ENCODE data around the gene HARS1. TPM values are rescaled to one million over a fixed set of nuclear protein-coding genes. Genes with fewer than 3 reads are reported as not detected.

HARS1 gene
- total and polyA plus RNA-seq, 3 donors from 2014 or later: 58.7 to 73.4 (median 63.9) TPM

DNA sequence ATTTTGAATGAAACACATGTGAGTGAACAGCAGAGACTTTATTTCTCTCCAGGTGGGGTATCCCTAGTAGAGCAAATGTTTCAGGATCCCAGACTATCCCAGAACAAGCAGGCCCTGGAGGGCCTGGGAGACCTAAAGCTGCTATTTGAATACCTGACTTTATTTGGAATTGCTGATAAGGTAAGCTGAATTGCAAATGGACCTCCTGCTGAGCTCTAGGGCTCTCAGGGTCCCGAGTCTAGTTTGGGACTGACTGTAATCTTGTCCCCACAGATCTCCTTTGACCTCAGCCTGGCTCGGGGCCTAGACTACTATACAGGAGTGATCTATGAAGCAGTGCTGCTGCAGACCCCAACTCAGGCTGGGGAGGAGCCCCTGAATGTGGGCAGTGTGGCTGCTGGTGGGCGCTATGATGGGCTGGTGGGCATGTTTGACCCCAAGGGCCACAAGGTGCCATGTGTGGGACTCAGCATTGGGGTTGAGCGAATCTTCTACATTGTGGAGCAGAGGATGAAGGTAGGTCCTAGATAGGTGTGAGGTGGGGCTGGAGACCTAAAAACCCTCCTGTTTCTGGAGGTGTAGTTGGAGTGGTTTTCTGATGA lies 5.8 kb upstream of the HARS1 start:
- Histone ChIP-seq H3K27me3 (no peaks in the 10 kb centered on the region), H3K4me3 (no peak overlapping the region), H3K9me3 (no peaks in the 10 kb centered on the region), H3K27ac (no peak overlapping the region), H3K36me3 (ENCODE audit: low read depth, missing control alignments) (no peaks in the 10 kb centered on the region), H3K4me1 (peaks cover 24% of the 10 kb centered on the region)
- no peak for DNase-seq
- intact Hi-C loops (cut with DNase I; ENCODE audit: low total_unique reads): no loop called here
- WGBS, 2 donors: 93 to 98% methylated on average over 4 of the region's 4 CpGs
- TF ChIP-seq, protein P1, sequence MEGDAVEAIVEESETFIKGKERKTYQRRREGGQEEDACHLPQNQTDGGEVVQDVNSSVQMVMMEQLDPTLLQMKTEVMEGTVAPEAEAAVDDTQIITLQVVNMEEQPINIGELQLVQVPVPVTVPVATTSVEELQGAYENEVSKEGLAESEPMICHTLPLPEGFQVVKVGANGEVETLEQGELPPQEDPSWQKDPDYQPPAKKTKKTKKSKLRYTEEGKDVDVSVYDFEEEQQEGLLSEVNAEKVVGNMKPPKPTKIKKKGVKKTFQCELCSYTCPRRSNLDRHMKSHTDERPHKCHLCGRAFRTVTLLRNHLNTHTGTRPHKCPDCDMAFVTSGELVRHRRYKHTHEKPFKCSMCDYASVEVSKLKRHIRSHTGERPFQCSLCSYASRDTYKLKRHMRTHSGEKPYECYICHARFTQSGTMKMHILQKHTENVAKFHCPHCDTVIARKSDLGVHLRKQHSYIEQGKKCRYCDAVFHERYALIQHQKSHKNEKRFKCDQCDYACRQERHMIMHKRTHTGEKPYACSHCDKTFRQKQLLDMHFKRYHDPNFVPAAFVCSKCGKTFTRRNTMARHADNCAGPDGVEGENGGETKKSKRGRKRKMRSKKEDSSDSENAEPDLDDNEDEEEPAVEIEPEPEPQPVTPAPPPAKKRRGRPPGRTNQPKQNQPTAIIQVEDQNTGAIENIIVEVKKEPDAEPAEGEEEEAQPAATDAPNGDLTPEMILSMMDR (IDR thresholded peaks at IDR 0.05): no peak
- TF ChIP-seq POLR2A (IDR thresholded peaks at IDR 0.05): no peak

- 67 to 74% methylated on average over 5 of the region's 5 CpGs for WGBS, 2 donors
- Histone ChIP-seq H3K4me1 (peaks cover 15% of the 10 kb centered on the region), H3K4me3 (no peak overlapping the region), H3K9me3 (no peaks in the 10 kb centered on the region), H3K27ac (no peak overlapping the region), H3K27me3 (no peaks in the 10 kb centered on the region), H3K36me3 (ENCODE audit: low read depth, missing control alignments) (no peaks in the 10 kb centered on the region)
- TF ChIP-seq, protein P1 (IDR thresholded peaks at IDR 0.05): no peak
- no peak for TF ChIP-seq POLR2A (IDR thresholded peaks at IDR 0.05)
- intact Hi-C loops (cut with DNase I; ENCODE audit: low total_unique reads): no loop called here
- DNase-seq: no peak
Measured at GRCh38 chr5:140694276-140694675, 3.1 kb upstream of the HARS1 start.

DNA sequence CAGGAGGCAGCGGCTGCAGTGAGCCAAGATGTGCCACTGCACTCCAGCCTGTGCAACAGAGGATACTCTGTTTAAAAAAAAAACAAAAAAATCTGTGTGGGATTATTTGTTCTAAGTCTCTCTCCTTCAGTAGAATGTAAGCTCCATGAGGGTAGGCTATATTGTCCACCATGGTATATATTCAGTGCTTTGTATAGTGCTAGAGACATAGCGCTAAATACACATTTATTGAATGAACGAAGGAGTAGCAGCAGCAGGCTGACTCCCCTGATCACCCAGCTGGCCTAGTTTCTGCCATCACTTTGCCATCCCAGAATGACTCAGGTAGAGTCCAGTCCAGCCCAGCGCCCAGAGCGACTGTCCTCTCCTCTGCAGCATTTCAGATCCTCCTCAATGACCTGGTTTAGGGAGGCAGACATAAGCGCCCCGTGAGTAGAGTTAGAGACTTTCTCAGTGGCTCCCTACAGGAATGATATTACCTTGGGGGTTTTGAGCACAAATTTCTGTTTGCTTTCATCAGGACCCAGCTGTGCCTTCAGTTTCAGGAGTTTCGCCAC lies 716 bp downstream of the HARS1 start:
- Histone ChIP-seq H3K36me3 (ENCODE audit: low read depth, missing control alignments) (no peaks in the 10 kb centered on the region), H3K27me3 (no peaks in the 10 kb centered on the region), H3K4me1 (peaks cover 15% of the 10 kb centered on the region), H3K4me3 (peak overlapping the region; percentile 70 to 83), H3K9me3 (no peaks in the 10 kb centered on the region), H3K27ac (peak overlapping the region; percentile 14 to 63)
- WGBS, 2 donors: 32 to 37% methylated on average over 8 of the region's 8 CpGs
- no peak for TF ChIP-seq POLR2A (IDR thresholded peaks at IDR 0.05)
- TF ChIP-seq, protein P1 (IDR thresholded peaks at IDR 0.05): no peak
- DNase-seq: no peak
- intact Hi-C loops (cut with DNase I; ENCODE audit: low total_unique reads): no loop called here

GRCh38 chr5:140678993-140679392 lies 12.2 kb downstream of the HARS1 start:
- DNase-seq: no peak
- no peaks in the 10 kb centered on the region for H3K27me3 ChIP-seq
- WGBS, 2 donors: 96 to 98% methylated on average over 7 of the region's 7 CpGs
- no peak overlapping the region for H3K4me3 ChIP-seq
- no peak for TF ChIP-seq POLR2A (IDR thresholded peaks at IDR 0.05)
- TF ChIP-seq, protein P1 (IDR thresholded peaks at IDR 0.05): no peak
- H3K27ac ChIP-seq: no peak overlapping the region
- intact Hi-C loops (cut with DNase I; ENCODE audit: low total_unique reads): no loop called here
- H3K36me3 ChIP-seq (ENCODE audit: low read depth, missing control alignments): no peaks in the 10 kb centered on the region
- H3K4me1 ChIP-seq: no peaks in the 10 kb centered on the region
- no peaks in the 10 kb centered on the region for H3K9me3 ChIP-seq

GRCh38 chr5:140677947-140678346 lies 13.2 kb downstream of the HARS1 start:
- intact Hi-C loops (cut with DNase I; ENCODE audit: low total_unique reads): no loop called here
- H3K9me3 ChIP-seq: no peaks in the 10 kb centered on the region
- 87 to 94% methylated on average over 3 of the region's 3 CpGs for WGBS, 2 donors
- H3K27ac ChIP-seq: no peak overlapping the region
- no peaks in the 10 kb centered on the region for H3K4me1 ChIP-seq
- H3K36me3 ChIP-seq (ENCODE audit: low read depth, missing control alignments): no peaks in the 10 kb centered on the region
- no peak overlapping the region for H3K4me3 ChIP-seq
- no peak for TF ChIP-seq POLR2A (IDR thresholded peaks at IDR 0.05)
- TF ChIP-seq, protein P1 (IDR thresholded peaks at IDR 0.05): no peak
- DNase-seq: no peak
- no peaks in the 10 kb centered on the region for H3K27me3 ChIP-seq
